HG02852 (cell line): ENCODE results near the gene NSUN4.
"Not testable (repeated sequence)": the region's sequence is repeated elsewhere in the genome, so short reads cannot be mapped to it uniquely, and the experiment has no call there.

Source experiments
- ATAC-seq: cut with Tn5 transposase; IDR thresholded peaks from one replicate; pipeline ENCODE4 v1.9.1; 2021; ENCODE audit warnings: mild to moderate bottlenecking, moderate library complexity; ENCODE audit not compliant: unreplicated experiment

The NSUN4 gene

DNA sequence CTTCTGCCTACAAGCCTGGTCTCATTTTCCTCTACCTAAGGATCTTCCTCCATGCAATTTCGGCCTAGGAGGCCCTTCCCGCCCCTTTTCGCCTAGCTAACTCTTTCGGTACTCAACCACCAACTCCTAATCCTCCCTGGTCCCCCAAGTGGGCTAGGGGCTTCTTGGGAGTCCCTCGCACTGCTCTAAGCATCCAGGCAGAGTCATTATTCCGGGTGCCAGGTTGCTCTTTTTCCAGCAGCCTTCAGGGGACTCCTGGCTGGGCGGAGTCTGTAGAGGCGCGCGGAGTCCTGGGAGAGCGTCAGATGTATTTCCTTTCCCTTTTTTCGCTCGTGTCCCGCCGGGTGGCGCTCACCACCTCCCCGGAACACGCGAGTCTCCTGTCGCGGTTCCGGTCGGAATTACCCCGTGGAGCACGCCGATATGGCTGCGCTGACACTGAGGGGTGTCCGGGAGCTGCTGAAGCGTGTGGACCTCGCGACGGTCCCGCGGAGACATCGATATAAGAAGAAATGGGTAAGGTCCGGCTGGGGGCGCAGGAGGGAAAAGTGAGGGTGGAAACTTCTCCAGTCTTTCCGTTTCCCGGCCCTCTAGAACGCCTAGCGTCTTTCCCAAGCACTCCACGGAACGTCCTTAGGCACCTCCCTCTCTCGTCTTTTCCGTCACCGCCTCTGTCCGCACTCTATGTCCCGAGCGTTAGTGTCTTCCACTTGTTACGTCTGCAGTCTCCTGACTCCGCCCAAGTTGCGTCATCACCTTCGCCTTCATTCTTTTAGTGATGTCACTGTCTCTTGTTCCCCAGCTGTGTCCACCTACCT is at the start of gene NSUN4:
TSS of gene NSUN4 (plus strand) at position 404 of the 818 bp plus-strand sequence. CDS start at position 424, 20 bp downstream.
- peak; percentile 82 for ATAC-seq

DNA sequence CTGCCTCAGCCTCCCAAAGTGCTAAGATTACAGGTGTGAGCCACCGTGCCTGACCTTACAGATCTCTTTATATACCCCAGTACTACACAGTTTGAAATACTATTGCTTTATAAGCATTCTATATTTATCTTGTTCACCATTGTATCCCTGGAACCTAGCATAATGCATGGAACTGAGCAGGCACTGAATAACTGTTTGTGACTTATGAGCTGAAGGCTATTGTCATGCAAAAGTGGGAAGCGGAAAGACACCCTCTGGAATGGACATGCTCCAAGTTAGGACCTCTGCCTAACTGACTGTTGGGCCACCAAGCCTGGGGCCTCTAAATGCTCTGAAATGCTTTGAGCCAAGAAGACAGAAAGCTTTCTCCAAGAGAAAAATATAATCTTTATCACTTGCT is 45.3 kb upstream of the NSUN4 start:
- ATAC-seq = no peak

DNA sequence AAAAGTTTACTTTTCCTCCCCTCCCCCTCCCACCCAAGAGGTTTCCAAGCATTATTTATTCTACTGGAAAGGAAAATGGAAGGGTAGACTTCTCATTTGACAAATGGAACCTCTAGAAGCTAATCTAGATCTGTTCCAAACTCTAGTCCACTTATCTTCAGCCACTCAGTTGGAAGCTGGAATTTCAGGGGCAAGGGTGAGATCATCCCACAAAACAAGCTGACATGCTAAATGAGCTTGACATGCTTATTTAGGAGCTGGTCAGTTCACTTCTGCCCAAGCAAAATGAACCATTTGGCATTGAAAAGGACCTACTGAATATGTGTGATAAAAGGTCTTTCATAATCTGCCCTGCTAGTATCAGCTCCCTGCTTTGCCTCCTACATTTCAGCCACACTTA is 42.2 kb upstream of the NSUN4 start:
- no peak for ATAC-seq

DNA sequence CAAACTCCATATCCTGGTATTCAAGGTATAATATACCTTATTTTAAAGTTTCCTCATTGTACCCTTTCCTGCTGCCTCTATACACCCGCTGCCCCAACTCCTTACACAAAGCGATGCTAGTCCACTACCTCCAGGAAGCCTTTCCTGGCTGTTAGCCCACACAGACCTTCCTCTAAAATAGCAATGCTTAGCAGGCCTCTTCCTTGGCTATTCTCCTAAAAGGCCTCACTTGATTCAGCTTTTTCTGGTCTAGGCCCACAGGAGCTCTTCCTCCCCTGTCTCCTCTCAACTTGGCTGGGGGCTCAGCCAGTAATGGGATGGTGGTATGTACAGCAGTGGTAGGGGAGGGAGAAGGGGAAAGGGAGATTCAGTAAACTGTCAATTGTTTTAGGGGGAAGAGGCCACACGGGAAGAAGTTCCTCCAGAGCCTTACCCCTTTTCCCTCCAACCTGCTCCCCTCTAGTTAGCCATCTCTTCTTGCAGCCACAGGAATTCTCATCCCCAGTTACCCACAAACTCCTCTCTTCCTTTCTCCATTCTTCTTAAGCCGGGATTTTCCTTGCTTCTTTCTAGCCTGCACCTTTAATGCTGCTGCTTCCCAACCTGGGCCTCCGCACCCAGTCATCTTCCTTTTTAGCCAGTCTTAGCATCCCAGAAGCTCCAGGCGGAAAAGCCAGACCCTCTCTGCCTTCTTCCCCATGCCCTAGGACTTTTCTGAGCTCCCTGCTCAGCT is 39.8 kb upstream of the NSUN4 start:
- ATAC-seq = no peak

DNA sequence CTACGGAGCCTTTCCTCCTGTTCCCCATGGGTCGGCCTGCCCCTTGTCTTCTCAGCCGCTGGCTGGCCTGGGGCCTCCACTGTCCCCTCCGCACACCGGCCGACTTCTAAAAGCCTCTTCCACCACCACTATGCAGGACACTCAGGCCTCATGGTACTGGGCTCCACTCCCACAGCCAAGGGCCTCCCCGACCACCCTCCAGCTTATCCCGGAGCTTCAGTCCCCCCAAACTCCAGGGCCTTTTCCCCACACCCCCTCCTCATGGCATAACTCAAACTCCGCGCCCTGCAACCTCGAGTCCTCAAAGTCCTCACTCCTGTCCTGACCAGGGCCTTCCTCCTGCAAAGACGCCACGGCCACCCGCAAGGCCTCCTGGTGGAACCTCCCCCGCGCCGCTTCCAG is 39.2 kb upstream of the NSUN4 start:
- no peak for ATAC-seq

DNA sequence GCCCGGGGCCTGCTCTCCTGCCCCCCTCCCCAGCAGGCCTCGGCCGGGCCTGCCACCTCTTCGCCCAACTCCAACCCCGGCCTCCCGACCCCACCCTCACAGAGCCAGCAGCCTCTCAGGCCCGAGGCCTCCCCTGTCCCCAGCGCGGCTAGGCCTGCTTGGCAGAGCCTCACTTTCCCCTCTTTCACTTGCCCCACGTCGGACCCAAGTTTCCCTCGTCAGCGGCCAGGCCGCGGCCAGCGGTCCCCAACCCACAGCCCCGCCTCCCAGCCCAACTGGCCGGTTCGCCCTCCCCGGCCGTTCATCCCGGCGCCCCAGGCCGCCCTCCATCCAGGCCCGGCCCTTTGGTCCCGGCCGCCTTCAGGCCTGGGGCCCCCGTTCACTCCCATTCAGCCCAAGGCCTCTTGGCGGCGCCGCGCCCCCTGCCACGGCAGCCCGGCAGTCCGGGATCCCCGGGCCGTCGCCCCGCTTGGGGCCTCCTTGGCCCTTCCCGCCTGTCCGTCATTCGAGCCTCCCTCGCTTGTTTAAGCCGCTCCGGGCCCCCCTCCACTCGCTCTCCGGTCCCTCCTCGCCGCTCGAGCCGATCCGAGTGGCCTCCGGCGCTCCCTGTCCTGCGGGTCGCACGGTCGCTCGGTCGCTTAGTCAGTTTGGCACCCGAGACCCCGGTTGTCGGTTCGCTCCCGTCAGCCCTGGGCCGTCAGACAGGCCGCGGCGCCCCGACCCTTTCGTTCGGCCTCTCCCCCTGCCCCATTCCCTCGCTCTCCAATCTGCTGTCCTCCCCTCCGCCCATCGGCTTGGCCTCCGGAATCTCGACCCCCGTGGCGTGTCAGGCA is 38.6 kb upstream of the NSUN4 start:
- ATAC-seq = peak; percentile 28

DNA sequence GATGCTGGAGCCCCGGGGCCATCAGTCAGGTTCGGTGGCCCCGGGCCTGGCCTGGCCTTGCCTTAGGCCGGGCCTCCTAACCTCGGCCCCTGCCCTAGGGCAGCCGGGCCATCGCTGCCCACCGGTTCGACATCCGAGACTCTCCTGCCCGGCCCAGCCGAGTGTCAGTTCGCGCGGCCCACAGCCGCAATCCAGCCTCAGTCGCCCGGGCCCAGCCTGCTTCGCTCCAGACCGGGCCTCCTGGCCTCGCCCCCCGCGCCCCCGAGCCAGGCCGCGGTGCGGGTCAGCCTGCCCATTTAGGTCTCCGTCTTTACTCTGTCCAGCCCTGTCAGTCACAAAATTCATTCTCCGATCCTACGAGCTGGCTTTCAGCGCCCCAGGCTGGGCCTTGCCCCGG is 38.0 kb upstream of the NSUN4 start:
- peak; percentile 7 for ATAC-seq

DNA sequence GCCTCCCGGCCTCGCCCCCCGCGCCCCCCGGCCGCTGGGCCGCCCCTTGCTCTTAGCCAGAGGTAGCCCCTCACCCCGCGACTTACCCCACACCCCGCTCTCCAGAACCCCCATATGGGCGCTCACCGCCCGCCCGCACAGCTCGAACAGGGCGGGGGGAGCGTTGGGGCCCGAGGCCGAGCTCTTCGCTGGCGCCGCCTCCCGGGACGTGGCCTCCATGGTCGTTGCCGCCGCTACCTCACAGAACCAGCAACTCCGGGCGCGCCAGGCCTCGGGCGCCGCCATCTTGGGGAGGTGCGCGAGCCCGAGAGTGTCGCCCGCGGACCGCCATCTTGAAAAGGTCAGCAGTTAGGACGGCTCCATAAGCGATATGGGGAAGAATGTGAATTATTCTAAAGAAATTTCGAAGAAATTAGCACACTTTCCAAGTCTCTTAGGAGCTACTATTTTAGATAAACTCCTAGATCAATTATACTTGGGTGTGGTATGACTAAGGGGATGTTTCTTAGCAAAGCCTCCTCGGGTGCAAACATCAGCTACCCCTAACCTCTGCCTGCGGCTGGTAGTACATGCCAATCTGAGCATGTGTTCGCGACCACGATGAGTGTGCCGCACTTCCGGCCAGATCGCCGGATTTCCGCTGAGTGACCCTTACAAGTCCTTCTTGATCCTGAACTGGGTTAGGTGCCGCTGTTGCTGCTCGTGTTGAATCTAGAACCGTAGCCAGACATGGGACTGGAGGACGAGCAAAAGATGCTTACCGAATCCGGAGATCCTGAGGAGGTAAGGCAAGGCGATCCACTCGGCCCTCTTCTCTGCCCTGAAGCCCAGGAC is 37.4 kb upstream of the NSUN4 start, which contains the start of the genes LRRC41 and UQCRH:
TSS of gene LRRC41 (minus strand) at position 579 of the 834 bp plus-strand sequence. CDS start at position 285, 294 bp downstream.
TSS of gene UQCRH (plus strand) at position 661 of the 834 bp plus-strand sequence. CDS start at position 730, 69 bp downstream.
- peak; percentile 70 for ATAC-seq

DNA sequence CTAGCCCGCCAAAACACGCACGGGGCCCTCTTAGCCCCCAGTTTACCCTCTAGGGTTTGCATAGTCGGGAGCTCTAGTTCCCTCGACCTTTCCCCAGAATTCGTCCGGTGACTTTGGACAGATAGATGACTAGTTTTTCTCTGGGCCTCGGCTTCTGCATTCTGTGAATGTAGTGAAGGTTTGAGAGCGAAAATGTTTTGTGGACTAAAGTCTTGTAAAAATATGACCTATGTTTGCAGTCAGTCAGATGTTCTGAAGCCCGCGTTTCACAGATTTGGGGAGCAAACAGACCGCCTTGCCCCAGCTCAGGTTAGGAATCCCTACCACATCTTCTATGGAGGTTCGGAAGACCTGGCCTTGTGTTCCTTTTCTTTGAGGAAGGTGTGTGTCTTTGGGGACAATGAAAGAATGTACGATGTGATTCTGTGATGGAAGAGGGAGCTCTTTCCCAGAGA is 36.7 kb upstream of the NSUN4 start:
- no peak for ATAC-seq

DNA sequence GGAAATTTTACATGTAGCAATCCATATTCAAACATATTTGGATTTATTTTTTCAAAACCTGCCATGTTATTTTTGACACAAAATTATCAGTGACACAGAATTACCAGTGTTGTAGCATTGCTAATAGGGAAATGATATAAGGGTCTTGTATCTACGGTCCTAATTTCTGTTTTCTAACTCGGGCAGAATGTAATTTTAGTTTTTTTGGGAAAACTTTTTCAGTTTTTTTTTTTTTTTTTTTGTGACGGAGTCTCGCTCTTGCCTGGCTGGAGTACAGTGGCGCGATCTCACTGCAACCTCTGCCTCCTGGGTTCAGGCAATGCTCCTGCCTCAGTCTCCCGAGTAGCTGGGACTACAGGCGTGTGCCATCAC is 34.5 kb upstream of the NSUN4 start:
- no peak for ATAC-seq

DNA sequence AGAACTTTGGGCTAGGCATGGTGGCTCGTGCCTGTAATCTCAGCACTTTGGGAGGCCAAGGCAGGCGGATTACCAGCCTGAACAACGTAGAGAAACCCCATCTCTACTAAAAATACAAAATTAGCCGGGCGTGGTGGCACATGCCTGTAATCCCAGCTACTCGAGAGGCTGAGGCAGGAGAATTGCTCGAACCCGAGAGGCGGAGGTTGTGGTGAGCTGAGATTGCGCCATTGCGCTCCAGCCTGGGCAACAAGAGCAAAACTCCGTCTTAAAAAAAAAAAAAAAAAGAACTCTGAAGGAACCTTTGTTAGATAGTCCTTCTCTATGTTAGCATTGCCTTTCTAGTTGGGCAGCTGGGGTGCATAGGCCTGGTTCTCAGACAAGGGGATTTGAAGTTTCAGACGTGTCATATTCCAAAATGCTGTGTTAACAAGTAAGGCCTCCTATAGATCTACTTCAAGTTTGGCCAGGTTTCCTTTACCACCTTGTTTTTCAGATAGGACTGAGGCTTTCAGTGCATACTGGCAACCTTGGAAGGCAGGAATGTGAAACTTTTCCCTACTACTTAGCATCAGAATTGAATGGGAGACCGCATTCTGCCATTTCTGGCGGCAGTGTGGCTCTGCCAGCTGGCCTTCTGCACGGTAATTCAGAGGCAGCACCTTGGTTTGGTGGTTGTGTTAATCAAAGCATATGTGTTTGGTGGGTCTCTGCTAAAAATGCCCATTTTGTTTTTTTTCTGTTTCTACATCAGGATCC is 31.0 kb upstream of the NSUN4 start:
- no peak for ATAC-seq

DNA sequence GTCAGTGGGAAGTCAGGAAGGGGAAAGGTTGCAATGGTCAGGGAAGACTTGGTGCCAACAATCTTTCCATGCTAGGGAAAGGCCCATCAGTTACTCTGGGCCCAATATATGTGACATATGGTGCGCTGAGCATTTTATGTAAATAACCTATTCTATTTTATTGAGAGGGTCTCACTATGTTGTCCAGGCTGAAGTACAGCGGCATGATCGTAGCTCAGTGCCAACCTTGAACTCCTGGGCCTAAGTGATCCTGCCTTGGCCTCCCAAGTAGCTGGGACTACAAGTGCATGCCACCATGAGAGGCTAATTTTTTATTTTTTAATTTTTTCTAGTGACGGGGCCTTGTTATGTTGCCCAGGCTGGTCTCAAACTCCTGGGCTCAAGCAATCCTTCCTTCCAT is 30.3 kb upstream of the NSUN4 start:
- ATAC-seq = no peak

DNA sequence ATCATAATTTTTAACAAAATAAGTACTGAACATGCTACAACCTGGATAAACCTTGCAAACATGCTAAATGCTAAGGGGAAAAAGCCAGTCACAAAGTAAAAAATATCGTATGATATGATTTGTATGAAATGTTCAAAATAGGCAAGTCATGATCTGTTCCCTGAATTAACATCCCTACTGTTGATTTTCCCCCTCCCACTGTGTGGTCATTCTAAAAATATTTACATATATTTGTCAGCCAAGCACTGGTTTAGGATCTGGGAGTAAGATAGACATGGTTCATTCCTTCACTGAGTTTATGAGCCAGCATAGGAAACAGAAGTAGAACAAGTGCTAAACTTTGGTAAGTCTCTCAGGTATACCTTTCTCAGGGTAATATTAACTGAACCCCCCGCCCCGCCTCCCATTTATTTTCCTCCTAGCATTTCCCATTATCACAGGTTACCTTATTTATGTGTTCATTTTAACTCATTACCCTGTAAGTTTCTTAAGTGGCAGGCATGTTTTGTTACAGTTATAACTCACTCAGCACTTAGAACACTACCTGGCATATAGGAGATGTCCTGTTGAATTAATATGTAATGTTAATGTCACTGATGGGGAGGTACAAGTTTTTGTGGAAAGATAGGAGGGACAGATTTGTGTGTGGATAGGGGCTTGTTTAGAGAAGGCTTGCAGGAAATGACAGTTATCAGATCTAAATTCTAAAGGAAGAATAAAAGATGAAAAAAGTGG is 24.8 kb upstream of the NSUN4 start:
- no peak for ATAC-seq

DNA sequence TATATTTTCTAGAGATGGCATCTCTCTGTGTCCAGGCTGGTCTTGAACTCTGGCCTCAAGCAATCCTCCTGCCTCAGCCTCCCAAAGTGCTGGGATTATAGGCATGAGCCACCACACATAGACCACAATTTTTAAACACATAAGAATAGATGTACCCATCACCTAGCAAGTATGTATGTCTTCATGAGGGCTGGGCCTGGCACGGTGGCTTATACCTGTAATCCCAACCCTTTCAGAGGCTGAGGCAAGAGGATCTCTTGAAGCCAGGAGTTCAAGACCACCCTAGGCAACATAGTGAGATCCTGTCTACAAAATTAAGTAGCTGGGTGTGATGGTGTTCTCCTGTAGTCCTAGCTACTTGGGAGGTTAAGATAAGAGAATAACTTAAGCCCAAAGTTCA is 23.3 kb upstream of the NSUN4 start:
- ATAC-seq = no peak

DNA sequence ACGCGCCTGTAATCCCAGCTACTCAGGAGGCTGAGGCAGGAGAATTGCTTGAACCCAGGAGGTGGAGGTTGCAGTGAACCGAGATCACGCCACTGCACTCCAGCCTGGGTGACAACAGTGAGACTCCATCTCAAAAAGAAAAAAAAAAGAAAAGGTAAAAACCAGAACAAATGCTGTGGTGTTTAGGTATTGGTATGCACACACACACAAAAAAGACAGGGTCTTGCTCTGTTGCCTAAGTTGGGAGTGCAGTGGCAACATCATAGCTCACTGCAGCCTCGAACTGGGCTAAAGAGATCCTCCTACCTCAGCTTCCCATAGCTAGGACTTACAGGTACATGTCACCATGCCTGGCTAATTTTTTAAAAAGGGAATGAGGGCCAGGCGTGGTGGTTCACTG is 21.3 kb upstream of the NSUN4 start:
- not testable (repeated sequence) for ATAC-seq

DNA sequence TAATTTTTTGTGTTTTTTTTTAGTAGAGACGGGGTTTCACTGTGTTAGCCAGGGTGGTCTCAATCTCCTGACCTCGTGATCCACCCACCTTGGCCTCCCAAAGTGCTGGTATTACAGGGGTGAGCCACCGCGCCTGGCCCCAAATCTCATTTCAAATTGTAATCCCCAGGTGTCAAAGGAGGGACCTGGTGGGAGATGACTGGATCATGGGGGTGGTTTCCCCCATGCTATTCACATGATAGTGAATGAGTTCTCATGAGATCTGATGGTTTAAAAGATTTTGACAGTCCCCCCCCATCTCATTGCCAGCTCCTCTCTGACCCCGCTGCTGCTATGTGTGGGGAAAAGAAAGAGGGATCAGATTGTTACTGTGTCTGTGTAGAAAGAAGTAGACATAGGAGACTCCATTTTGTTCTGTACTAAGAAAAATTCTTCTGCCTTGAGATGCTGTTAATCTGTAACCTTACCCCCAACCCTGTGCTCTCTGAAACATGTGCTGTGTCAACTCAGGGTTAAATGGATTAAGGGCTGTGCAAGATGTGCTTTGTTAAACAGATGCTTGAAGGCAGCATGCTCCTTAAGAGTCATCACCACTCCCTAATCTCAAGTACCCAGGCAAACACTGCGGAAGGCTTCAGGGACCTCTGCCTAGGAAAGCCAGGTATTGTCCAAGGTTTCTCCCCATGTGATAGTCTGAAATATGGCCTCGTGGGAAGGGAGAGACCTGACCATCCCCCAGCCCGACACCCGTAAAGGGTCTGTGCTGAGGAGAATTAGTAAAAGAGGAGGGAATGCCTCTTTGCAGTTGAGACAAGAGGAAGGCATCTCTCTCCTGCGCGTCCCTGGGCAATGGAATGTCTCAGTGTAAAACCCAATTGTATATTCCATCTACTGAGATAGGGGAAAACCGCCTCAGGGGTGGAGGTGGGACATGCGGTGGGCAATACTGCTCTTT is 20.4 kb upstream of the NSUN4 start:
- not testable (repeated sequence) for ATAC-seq

DNA sequence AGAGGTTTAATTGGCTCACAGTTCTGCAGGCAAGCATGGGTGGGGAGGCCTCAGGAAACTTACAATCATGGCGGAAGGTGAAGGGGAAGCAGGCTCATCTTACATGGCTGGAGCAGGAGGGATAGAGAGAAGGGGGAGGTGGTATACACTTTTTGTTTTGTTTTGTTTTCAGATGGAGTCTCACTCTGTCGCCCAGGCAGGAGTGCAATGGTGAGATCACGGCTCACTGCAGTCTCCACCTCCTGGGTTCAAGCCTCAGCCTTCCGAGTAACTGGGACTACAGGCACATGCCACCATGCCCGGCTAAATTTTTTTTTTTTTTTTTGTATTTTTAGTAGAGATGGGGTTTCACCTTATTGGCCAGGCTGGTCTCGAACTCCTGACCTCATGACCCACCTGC is 18.4 kb upstream of the NSUN4 start:
- not testable (repeated sequence) for ATAC-seq
